A673 (cell line): ENCODE data around the gene GPN2. TPM values are rescaled to one million over a fixed set of nuclear protein-coding genes. Genes with fewer than 3 reads are reported as not detected.

Experiments used
- BruUV-seq: library from RNA; stranded (reverse); fragments of 400-500 nt; replicated peaks from 2 replicates; lab custom pipeline; 2021; lab: Mats Ljungman, UMichigan
- CTCF ChIA-PET: fragments of 300-600 bp; sonication (Branson Sonifier 250); formaldehyde crosslinking; loops from one replicate; lab custom pipeline; 2022; ENCODE audit warnings: antibody characterized with exemption; lab: Charles Lee
- POLR2A ChIA-PET: fragments of 300-600 bp; sonication (Branson Sonifier 250); formaldehyde crosslinking; loops from one replicate; lab custom pipeline; 2022; ENCODE audit warnings: antibody characterized with exemption; ENCODE audit not compliant: low non-redundant PET; lab: Charles Lee
- DNase-seq: peaks from one replicate; pipeline ENCODE4 v3.0.0-alpha.2; 2015; ENCODE audit warnings: low spot score
- H3K27ac ChIP-seq: fragments of 200-600 bp; sonication (generic); 2 replicates; pipeline ENCODE4 v1.5.1; 2016; ENCODE audit warnings: mixed run types, low read depth, mild to moderate bottlenecking, mixed read lengths, antibody characterized with exemption, low read length; ENCODE audit not compliant: poor library complexity, severe bottlenecking
- H3K27me3 ChIP-seq: fragments of 200-600 bp; sonication (generic); replicated peaks from 2 replicates; pipeline ENCODE4 v1.6.1; 2017; ENCODE audit warnings: mixed run types, low read depth, mild to moderate bottlenecking, mixed read lengths, antibody characterized with exemption, low read length; ENCODE audit not compliant: insufficient read depth, poor library complexity
- H3K36me3 ChIP-seq: fragments of 200-600 bp; sonication (generic); 2 replicates; pipeline ENCODE4 v1.6.1; 2016; ENCODE audit warnings: mixed run types, mild to moderate bottlenecking, mixed read lengths, antibody characterized with exemption, low read length; ENCODE audit not compliant: insufficient read depth, poor library complexity, severe bottlenecking
- H3K4me1 ChIP-seq: fragments of 200-600 bp; sonication (generic); 2 replicates; pipeline ENCODE4 v1.6.1; 2017; ENCODE audit warnings: mixed run types, mild to moderate bottlenecking, mixed read lengths, antibody characterized with exemption, low read length; ENCODE audit not compliant: insufficient read depth, poor library complexity, severe bottlenecking
- H3K4me3 ChIP-seq: fragments of 200-600 bp; sonication (generic); 2 replicates; pipeline ENCODE4 v1.5.1; 2016; ENCODE audit warnings: low read depth, mixed run types, mild to moderate bottlenecking, mixed read lengths, low read length; ENCODE audit not compliant: poor library complexity, severe bottlenecking
- H3K9me3 ChIP-seq: fragments of 200-600 bp; sonication (generic); 2 replicates; pipeline ENCODE4 v1.6.1; 2016; ENCODE audit warnings: mixed run types, low read depth, mild to moderate bottlenecking, mixed read lengths, antibody characterized with exemption, low read length; ENCODE audit not compliant: poor library complexity, severe bottlenecking
- EZH2 ChIP-seq: fragments of 200-600 bp; sonication (generic); IDR thresholded peaks from 2 replicates; pipeline ENCODE4 v1.6.1; 2017; ENCODE audit warnings: borderline replicate concordance, low read depth, mild to moderate bottlenecking, mixed read lengths, antibody characterized with exemption, low read length; ENCODE audit not compliant: poor library complexity, severe bottlenecking
- intact Hi-C: fragments of 100-400 bp; cut with micrococcal nuclease; formaldehyde crosslinking; loops from one replicate; pipeline ENCODE4 v1.10.0; 2022; ENCODE audit not compliant: unreplicated experiment
- total RNA-seq: library from RNA; stranded (reverse); gene quantifications from 2 replicates; pipeline ENCODE4 v1.2.3, GENCODE V29; 2021
- TF ChIP-seq, protein P1 (sequence below): fragments of 300-800, 200-600 bp; sonication (generic); conservative IDR thresholded peaks from 2 replicates; pipeline ENCODE4 v1.5.1; 2017; ENCODE audit warnings: low read depth, mild to moderate bottlenecking, antibody characterized with exemption, low read length, moderate library complexity, mixed read lengths

GPN2 gene
- total RNA-seq, 1 experiment from 2014 or later, result 41.4 TPM

DNA sequence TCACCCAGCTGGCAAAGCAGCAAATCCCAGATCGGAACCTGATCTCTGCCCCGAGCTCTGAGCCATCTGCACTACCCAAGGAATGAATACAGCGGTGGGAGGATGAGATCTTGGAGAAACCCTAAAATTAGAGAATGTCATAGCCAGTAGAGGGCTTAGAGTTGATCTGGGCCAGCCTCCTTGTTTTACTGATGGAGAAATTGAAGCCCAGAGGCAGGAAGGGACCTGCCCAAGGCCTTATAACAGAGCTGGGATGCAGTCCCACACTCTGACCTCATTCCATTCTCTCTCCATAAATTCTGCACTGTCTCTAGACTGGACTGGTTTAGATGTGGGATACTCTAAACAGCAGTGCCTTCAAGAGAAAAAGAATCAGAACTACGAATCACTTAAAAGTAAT is 31.9 kb downstream of the GPN2 start:
- Histone ChIP-seq H3K27me3 (no peaks in the 10 kb centered on the region), H3K4me1 (no peaks in the 10 kb centered on the region), H3K4me3 (no peak overlapping the region), H3K36me3 (peaks cover 15% of the 10 kb centered on the region), H3K27ac (no peak overlapping the region), H3K9me3 (no peaks in the 10 kb centered on the region)
- intact Hi-C loops, result no loop called here
- BruUV-seq, result no TSS peak
- TF ChIP-seq EZH2, result no peak
- TF ChIP-seq, protein P1, sequence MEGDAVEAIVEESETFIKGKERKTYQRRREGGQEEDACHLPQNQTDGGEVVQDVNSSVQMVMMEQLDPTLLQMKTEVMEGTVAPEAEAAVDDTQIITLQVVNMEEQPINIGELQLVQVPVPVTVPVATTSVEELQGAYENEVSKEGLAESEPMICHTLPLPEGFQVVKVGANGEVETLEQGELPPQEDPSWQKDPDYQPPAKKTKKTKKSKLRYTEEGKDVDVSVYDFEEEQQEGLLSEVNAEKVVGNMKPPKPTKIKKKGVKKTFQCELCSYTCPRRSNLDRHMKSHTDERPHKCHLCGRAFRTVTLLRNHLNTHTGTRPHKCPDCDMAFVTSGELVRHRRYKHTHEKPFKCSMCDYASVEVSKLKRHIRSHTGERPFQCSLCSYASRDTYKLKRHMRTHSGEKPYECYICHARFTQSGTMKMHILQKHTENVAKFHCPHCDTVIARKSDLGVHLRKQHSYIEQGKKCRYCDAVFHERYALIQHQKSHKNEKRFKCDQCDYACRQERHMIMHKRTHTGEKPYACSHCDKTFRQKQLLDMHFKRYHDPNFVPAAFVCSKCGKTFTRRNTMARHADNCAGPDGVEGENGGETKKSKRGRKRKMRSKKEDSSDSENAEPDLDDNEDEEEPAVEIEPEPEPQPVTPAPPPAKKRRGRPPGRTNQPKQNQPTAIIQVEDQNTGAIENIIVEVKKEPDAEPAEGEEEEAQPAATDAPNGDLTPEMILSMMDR, result no peak
- no peak for DNase-seq
- ChIA-PET POLR2A (no interaction called here), CTCF (no interaction called here)

DNA sequence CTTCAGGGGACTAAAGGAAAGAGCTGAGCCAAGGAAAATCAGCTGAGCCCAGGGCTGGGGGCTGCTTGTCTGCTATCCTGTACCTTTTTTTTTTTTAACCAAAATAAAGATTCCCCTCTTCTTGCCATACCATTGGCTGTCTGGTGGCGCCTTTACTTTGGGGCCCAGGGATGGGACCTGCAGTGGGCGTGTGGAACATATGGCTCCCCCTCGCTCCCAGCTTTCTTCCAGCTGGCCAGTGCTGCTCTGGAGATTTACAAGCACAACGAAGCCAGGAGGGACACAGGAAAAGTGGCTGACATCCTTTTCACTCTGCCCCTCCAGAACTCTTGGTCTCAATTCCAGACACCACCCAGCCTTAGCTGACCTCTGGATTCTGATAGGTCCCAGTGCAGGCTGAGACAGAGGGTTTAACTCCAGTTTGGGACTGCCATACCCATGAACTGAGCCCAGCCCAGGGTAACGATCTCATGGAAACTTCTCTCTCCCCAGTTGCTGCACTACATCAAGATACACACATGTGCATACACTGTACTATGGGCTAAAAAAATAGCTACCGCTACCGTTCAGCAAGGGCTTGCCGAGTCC is 32.5 kb downstream of the GPN2 start:
- BruUV-seq, result no TSS peak
- peaks cover 20% of the 10 kb centered on the region for H3K36me3 ChIP-seq
- no peaks in the 10 kb centered on the region for H3K9me3 ChIP-seq
- no peak overlapping the region for H3K27ac ChIP-seq
- no peak for DNase-seq
- H3K4me3 ChIP-seq, result no peak overlapping the region
- H3K4me1 ChIP-seq, result no peaks in the 10 kb centered on the region
- TF ChIP-seq, protein P1, result no peak
- no peak for TF ChIP-seq EZH2
- intact Hi-C loops, result no loop called here
- ChIA-PET CTCF (no interaction called here), POLR2A (no interaction called here)
- H3K27me3 ChIP-seq, result no peaks in the 10 kb centered on the region

DNA sequence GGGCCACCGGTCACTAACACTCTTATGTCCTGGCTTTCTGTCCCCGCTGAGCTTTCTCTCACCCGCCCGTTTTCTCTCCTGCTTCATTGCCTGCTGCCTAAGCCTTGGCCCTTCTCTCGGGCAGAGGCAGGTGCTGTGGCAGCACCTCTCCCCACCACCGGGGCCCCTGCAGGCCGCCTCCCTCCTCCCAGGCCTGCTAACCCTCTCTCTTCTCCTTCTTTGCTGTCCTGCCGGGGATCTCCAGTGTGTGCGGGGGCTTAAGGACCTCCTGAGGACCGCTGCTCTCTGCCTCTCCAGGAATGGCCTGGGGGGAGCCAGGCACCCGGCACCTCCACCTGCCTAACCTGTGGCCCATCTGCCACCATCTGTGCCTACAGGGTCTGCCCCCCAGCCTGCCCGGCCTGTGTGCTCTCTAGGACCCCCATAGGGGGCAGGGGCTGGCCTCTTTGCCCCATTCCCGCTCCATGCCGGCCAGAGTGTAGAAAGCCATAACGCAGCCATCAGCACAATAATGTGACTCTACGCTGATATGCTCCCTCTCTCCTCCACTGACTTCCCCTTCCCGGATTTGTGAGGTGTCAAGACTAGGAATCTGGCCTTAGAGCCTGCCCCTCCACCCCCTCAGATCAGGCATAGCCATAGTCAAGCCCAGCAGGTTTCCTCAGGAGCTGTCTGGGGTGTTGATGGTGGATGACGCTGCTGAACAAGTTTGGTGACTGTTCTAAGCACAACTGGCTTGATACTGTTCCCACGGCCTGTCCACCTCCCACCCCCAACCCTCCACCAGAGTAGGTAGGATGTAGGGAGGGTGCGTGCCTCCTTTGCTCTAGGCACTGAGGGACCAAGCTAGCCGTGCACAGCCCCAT is 33.2 kb downstream of the GPN2 start:
- peaks cover 27% of the 10 kb centered on the region for H3K36me3 ChIP-seq
- CTCF ChIA-PET, result no interaction called here
- H3K4me3 ChIP-seq, result no peak overlapping the region
- no peaks in the 10 kb centered on the region for H3K4me1 ChIP-seq
- H3K27ac ChIP-seq, result no peak overlapping the region
- TF ChIP-seq, protein P1, result no peak
- no peak for TF ChIP-seq EZH2
- DNase-seq, result no peak
- H3K27me3 ChIP-seq, result no peaks in the 10 kb centered on the region
- no TSS peak for BruUV-seq
- intact Hi-C loops, result no loop called here
- no peaks in the 10 kb centered on the region for H3K9me3 ChIP-seq
- POLR2A ChIA-PET, result no interaction called here
